SJSA1 (cell line): ENCODE results near the gene DNAH3. TPM values are rescaled to one million over a fixed set of nuclear protein-coding genes. Genes with fewer than 3 reads are reported as not detected.
"Not testable (repeated sequence)": the region's sequence is repeated elsewhere in the genome, so short reads cannot be mapped to it uniquely, and the experiment has no call there.

Source experiments
- DNase-seq, 2 experiments: peaks; one replicate each; pipeline ENCODE4 v3.0.0-alpha.2; 2015 to 2020; ENCODE audit warnings: low spot score in 2 of 2, low read depth in 1 of 2
- H3K27ac ChIP-seq: fragments of 250-450 bp; sonication (Bioruptor Pico); 2 replicates; pipeline ENCODE4 v1.5.1; 2020; ENCODE audit warnings: mild to moderate bottlenecking, moderate library complexity
- H3K27me3 ChIP-seq: fragments of 250-450 bp; sonication (Bioruptor Pico); replicated peaks from 2 replicates; pipeline ENCODE4 v1.5.1; 2020; ENCODE audit warnings: mild to moderate bottlenecking, moderate library complexity
- H3K36me3 ChIP-seq: fragments of 250-450 bp; sonication (Bioruptor Pico); 2 replicates; pipeline ENCODE4 v1.5.1; 2020; ENCODE audit warnings: mild to moderate bottlenecking
- H3K4me1 ChIP-seq: fragments of 250-450 bp; sonication (Bioruptor Pico); replicated peaks from 2 replicates; pipeline ENCODE4 v1.6.1; 2021; ENCODE audit warnings: mild to moderate bottlenecking
- H3K4me3 ChIP-seq: fragments of 250-450 bp; sonication (Bioruptor Pico); 2 replicates; pipeline ENCODE4 v1.5.1; 2020; ENCODE audit warnings: mild to moderate bottlenecking
- H3K9me3 ChIP-seq: fragments of 250-450 bp; sonication (Bioruptor Pico); replicated peaks from 2 replicates; pipeline ENCODE4 v1.5.1; 2020; ENCODE audit warnings: mild to moderate bottlenecking
- total RNA-seq: library from RNA; depleted of rRNA; stranded (reverse); fragments of >200 nt; shearing (Covaris generic); gene quantifications from 2 replicates; pipeline ENCODE4 v1.2.3, GENCODE V29; 2014

DNAH3 gene
- total RNA-seq, 1 experiment from 2014 or later, result 0.03 TPM

DNA sequence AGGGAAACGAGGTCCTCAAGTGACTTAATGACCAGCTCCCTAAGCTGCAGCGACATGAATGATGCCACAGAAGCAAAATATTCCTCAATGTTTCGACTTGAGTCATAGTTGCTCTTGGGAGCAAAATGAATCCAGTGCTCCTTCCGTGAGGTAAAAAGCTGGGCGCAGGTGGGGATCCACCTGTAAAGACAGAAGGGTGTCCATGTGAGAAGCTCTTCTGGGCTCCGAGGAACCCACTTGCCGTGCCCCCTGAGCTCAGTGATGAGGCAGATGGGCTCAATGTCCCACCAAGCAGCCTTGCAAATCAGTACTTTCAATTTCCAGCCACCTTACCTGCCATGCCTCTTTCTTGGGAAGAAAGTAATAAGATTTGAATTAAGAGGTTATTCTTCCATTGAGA, 25.5 kb downstream of the DNAH3 start:
- Histone ChIP-seq H3K36me3 (no peaks in the 10 kb centered on the region), H3K4me1 (no peaks in the 10 kb centered on the region), H3K4me3 (no peak overlapping the region), H3K27ac (no peak overlapping the region), H3K27me3 (peaks cover 8% of the 10 kb centered on the region), H3K9me3 (no peaks in the 10 kb centered on the region)
- no peak for DNase-seq

- no peak overlapping the region for H3K4me3 ChIP-seq
- no peak for DNase-seq
These were observed 29.6 kb downstream of the DNAH3 start for GRCh38 chr16:21120976-21121520.

GRCh38 chr16:21117567-21117966, 33.1 kb downstream of the DNAH3 start:
- no peak overlapping the region for H3K27ac ChIP-seq
- no peaks in the 10 kb centered on the region for H3K9me3 ChIP-seq
- H3K4me1 ChIP-seq, result no peaks in the 10 kb centered on the region; the same call in 1 of the 2 replicates
- no peaks in the 10 kb centered on the region for H3K36me3 ChIP-seq
- no peak for DNase-seq
- H3K4me3 ChIP-seq, result no peak overlapping the region
- H3K27me3 ChIP-seq, result no peaks in the 10 kb centered on the region

More at GRCh38 chr16:21120976-21121520, 29.6 kb downstream of the DNAH3 start:
- Histone ChIP-seq H3K4me1 (no peaks in the 10 kb centered on the region; the same call in 1 of the 2 replicates), H3K9me3 (no peaks in the 10 kb centered on the region), H3K27ac (no peak overlapping the region), H3K27me3 (no peaks in the 10 kb centered on the region; the same call in 1 of the 2 replicates), H3K36me3 (no peaks in the 10 kb centered on the region)

- Histone ChIP-seq H3K4me3 (no peak overlapping the region), H3K9me3 (no peaks in the 10 kb centered on the region), H3K36me3 (no peaks in the 10 kb centered on the region), H3K4me1 (no peaks in the 10 kb centered on the region; the same call in 1 of the 2 replicates), H3K27me3 (0 out of 2 replicates have a peak, but pooled peaks cover 7% of the 10 kb centered on the region), H3K27ac (no peak overlapping the region)
- DNase-seq, result no peak
These were observed 34.4 kb downstream of the DNAH3 start for GRCh38 chr16:21116148-21116693.

DNA sequence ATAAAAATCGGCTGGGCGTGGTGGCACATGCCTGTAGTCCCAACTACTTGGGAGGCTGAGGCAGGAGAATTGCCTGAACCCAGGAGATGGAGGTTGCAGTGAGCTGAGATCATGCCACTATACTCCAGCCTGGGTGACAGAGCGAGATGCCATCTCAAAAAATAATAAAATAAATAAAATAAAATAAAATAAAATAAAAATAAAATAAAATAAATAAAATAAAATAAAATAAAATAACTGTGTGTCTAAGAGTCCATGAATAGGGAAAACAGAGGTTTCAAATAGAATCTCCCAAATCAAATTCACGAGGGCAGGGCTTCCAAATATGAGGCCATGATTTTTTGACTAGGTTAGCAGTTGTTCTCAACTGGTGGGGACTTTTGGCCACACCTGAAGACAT, 35.1 kb downstream of the DNAH3 start:
- not testable (repeated sequence) for H3K4me1 ChIP-seq, H3K4me3 ChIP-seq, H3K27me3 ChIP-seq, H3K9me3 ChIP-seq, H3K36me3 ChIP-seq, H3K27ac ChIP-seq, DNase-seq

DNA sequence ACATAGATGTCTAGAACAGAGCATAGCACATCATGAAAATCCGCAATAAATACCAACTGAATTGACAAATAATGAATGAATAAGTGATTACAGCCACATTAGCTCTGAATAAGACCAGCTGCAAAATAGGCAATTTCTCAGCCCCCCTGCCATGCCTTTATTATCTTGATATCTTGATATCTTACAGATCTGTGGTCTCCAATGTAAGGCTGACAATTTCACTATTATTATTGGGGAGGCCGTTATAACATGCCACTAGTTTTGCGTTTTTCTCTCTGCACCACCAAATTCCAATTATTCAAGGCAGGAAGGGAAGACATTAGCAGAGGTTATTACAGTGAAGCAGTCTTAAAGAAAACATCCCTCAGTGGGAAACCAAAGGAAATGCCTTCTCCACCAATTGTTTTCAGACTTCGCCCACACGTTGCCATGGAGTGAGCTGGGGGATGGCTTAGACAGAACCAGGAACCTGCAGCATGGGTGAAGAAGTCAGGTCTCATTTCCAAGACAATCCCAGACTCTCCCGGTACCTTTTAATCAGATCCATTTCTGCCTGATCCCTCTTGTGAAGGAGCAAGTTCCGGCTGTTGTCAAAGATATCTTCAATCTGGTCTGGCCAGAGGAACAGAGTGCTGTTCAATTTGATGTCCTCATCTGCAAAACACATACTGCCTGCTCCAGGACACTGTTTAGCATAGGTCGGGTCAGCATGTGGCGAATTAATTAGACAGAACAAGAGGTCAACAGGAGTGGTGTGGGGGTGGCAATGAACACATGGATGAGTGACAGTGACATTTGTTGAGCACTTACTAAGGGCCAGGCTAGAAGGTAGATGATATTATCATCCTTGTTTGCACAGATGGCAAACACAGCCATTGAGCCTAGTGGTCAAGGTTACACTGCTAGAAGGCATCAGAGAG, 46.4 kb downstream of the DNAH3 start:
- Histone ChIP-seq H3K27me3 (no peaks in the 10 kb centered on the region), H3K36me3 (no peaks in the 10 kb centered on the region), H3K27ac (no peak overlapping the region), H3K4me3 (no peak overlapping the region), H3K9me3 (no peaks in the 10 kb centered on the region), H3K4me1 (peaks cover 27% of the 10 kb centered on the region)
- peak in 1 of 2 experiments; percentile 9 for DNase-seq

- Histone ChIP-seq H3K9me3 (no peaks in the 10 kb centered on the region), H3K4me1 (peaks cover 27% of the 10 kb centered on the region), H3K36me3 (no peaks in the 10 kb centered on the region), H3K4me3 (no peak overlapping the region), H3K27me3 (no peaks in the 10 kb centered on the region), H3K27ac (no peak overlapping the region)
- no peak for DNase-seq
These were observed 48.8 kb downstream of the DNAH3 start for GRCh38 chr16:21101631-21102420.

DNA sequence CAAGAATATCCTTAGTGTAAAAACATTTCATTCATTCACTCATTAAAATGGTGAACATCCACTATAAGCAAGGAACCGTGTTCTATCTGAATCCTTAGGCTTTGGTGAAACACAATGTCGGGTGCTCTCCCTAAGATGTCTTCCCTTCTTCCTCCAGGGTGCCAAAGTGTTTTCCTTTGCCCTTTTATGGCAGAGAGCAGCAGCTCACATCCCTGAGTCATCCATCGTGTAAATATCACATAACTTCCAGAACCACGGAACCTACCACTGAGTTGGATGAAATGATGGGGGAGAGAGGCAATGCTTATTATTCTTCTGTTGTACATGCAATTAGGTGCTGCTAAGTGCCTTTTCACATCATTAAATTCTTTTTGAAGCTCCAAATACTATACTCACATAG, 50.2 kb downstream of the DNAH3 start:
- Histone ChIP-seq H3K27ac (peak overlapping the region; percentile 41), H3K27me3 (no peaks in the 10 kb centered on the region), H3K4me3 (no peak overlapping the region), H3K9me3 (no peaks in the 10 kb centered on the region), H3K4me1 (peaks cover 27% of the 10 kb centered on the region), H3K36me3 (no peaks in the 10 kb centered on the region)
- DNase-seq, result peak; percentile 65

GRCh38 chr16:21097151-21097550, 53.5 kb downstream of the DNAH3 start:
- H3K4me3 ChIP-seq, result no peak overlapping the region
- H3K36me3 ChIP-seq, result no peaks in the 10 kb centered on the region
- no peaks in the 10 kb centered on the region for H3K9me3 ChIP-seq
- peaks cover 15% of the 10 kb centered on the region for H3K4me1 ChIP-seq
- no peak for DNase-seq
- no peak overlapping the region for H3K27ac ChIP-seq
- H3K27me3 ChIP-seq, result no peaks in the 10 kb centered on the region

DNA sequence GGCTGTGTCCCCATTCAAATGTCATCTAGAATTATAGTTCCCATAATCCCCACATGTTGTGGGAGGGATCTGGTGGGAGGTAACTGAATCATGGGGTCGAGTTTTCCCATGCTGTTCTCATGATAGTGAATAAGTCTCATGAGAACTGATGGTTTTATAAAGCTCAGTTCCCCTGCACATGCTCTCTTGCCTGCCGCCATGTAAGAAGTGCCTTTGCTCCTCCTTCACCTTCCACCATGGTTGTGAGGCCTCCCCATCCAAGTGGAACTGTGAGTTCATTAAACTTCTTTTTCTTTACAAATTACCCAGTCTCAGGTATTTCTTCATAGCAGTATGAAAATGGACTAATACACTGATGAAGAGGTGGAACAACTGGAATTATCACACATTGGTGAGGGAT, 55.9 kb downstream of the DNAH3 start:
- not testable (repeated sequence) for H3K27me3 ChIP-seq, H3K36me3 ChIP-seq, H3K4me3 ChIP-seq, H3K27ac ChIP-seq, H3K4me1 ChIP-seq, H3K9me3 ChIP-seq, DNase-seq

- no peaks in the 10 kb centered on the region for H3K27me3 ChIP-seq
These were observed 57.7 kb downstream of the DNAH3 start for GRCh38 chr16:21092951-21093350.

GRCh38 chr16:21088646-21089538, 61.8 kb downstream of the DNAH3 start:
- H3K4me3 ChIP-seq, result no peak overlapping the region
- no peak overlapping the region for H3K27ac ChIP-seq
- H3K27me3 ChIP-seq, result 0 out of 2 replicates have a peak, but pooled peaks cover 3% of the 10 kb centered on the region
- no peaks in the 10 kb centered on the region for H3K4me1 ChIP-seq
- no peaks in the 10 kb centered on the region for H3K9me3 ChIP-seq
- DNase-seq, result no peak
- H3K36me3 ChIP-seq, result no peaks in the 10 kb centered on the region

More at GRCh38 chr16:21092951-21093350, 57.7 kb downstream of the DNAH3 start:
- Histone ChIP-seq H3K4me1 (no peaks in the 10 kb centered on the region), H3K9me3 (no peaks in the 10 kb centered on the region), H3K4me3 (no peak overlapping the region), H3K27ac (no peak overlapping the region), H3K36me3 (no peaks in the 10 kb centered on the region)
- DNase-seq, result no peak

DNA sequence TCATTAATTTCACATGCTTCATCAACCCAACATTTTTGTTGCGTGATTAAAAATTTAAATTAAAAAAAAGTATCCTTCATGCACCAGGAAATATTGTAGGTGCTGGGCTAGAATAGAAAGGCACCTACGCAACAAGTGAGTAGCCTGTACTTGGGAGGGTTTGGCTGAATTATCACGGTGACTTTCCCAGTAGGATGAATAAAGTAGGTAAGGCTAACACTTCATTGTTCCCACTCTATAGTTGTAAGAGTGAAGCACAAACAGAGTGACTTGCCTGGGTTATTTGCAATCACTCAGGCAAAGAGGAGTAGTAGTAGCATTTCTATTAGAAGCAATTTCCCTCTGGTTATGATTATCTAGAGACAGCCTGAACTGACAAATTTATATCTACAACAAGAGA, 62.5 kb downstream of the DNAH3 start:
- H3K27ac ChIP-seq, result no peak overlapping the region
- H3K4me3 ChIP-seq, result no peak overlapping the region
- H3K9me3 ChIP-seq, result no peaks in the 10 kb centered on the region
- no peaks in the 10 kb centered on the region for H3K4me1 ChIP-seq
- no peaks in the 10 kb centered on the region for H3K36me3 ChIP-seq
- H3K27me3 ChIP-seq, result 0 out of 2 replicates have a peak, but pooled peaks cover 3% of the 10 kb centered on the region
- no peak for DNase-seq
